ENCODE measurements around the gene TIMELESS. TPM values are rescaled to one million over a fixed set of nuclear protein-coding genes. Genes with fewer than 3 reads are reported as not detected.
"Not testable (repeated sequence)": the region's sequence is repeated elsewhere in the genome, so short reads cannot be mapped to it uniquely, and the experiment has no call there.

TIMELESS gene
- 1 to 10 TPM; 7.3 to 7.5 TPM for total RNA-seq
- 1 to 10 TPM; 3.2 to 5.1 TPM for polyA plus RNA-seq

GRCh38 chr12:56448860-56449621 lies at the start of gene TIMELESS:
TSS of gene TIMELESS (minus strand) at chr12:56449426. CDS start at chr12:56434170, 15,256 bp downstream.
- Histone ChIP-seq H3K27ac (ENCODE audit: low read depth, low read length) (peak within 1 kb of the TSS; percentile 75), H3K4me1 (ENCODE audit: insufficient read depth, low read length) (peaks cover 7% of the 10 kb centered on the region), H3K27me3 (ENCODE audit: insufficient read depth, low read length) (no peaks in the 10 kb centered on the region), H3K9me3 (ENCODE audit: control insufficient read depth in 1 of 2, low read length in 2 of 2) (no peaks in the 10 kb centered on the region), H3K36me3 (ENCODE audit: insufficient read depth, low read length) (no peaks in the 10 kb centered on the region), H3K4me3 (ENCODE audit: low read length in 2 of 2) (peak within 1 kb of the TSS; percentile 96)
- intact Hi-C loops (cut with micrococcal nuclease), result loop anchor here (1.0 kb wide), 6 partner anchors 15 to 133 kb away; partner anchors contain the start of genes IL23A, SPRYD4 and STAT2
- Mint-ChIP-seq H3K27ac (peak within 1 kb of the TSS; percentile 75 to 98 (median 97)), H3K4me1 (peaks cover 11 to 28% (median 16%) of the 10 kb centered on the region in 4 donors), H3K9me3 (peaks cover 0 to 3% (median 0%) of the 10 kb centered on the region in 8 donors), H3K27me3 (no peaks in the 10 kb centered on the region), H3K4me3 (peak within 1 kb of the TSS; percentile 90 to 95 (median 94)), H3K36me3 (no peaks in the 10 kb centered on the region)
- POLR2A ChIA-PET (ENCODE audit: partially characterized antibody), result interaction anchor here (0.6 to 2.9 kb wide), 29 partner anchors 9 to 781 kb away, joined by 3 to 31 read pairs (median 4); partner anchors contain the start of genes ANKRD52, CNPY2, COQ10A and CS
- DNase-seq, result peak; percentile 85 to 90 (median 86)
- CTCF ChIA-PET (ENCODE audit: partially characterized antibody), result interaction anchor here (0.6 to 3.8 kb wide), 10 partner anchors 10 to 331 kb away, joined by 3 to 34 read pairs (median 4); partner anchors contain the start of genes ANKRD52, STAT2 and ZC3H10

GRCh38 chr12:56498126-56498902 lies 49.1 kb upstream of the TIMELESS start:
- peak overlapping the region in 1 of 7 donors; percentile 0 for H3K27ac Mint-ChIP-seq
- H3K9me3 Mint-ChIP-seq; H3K4me1 Mint-ChIP-seq; H3K27me3 Mint-ChIP-seq; DNase-seq; H3K27me3 ChIP-seq (ENCODE audit: insufficient read depth, low read length); H3K27ac ChIP-seq (ENCODE audit: low read depth, low read length); H3K4me3 ChIP-seq (ENCODE audit: low read length in 2 of 2); H3K4me3 Mint-ChIP-seq; H3K36me3 ChIP-seq (ENCODE audit: insufficient read depth, low read length); H3K9me3 ChIP-seq (ENCODE audit: control insufficient read depth in 1 of 2, low read length in 2 of 2); CTCF ChIA-PET (ENCODE audit: partially characterized antibody); POLR2A ChIA-PET (ENCODE audit: partially characterized antibody); intact Hi-C loops (cut with micrococcal nuclease); H3K36me3 Mint-ChIP-seq; H3K4me1 ChIP-seq (ENCODE audit: insufficient read depth, low read length): not testable (repeated sequence)

- H3K27me3 Mint-ChIP-seq; H3K36me3 ChIP-seq (ENCODE audit: insufficient read depth, low read length); intact Hi-C loops (cut with micrococcal nuclease); H3K36me3 Mint-ChIP-seq; H3K9me3 ChIP-seq (ENCODE audit: control insufficient read depth in 1 of 2, low read length in 2 of 2); POLR2A ChIA-PET (ENCODE audit: partially characterized antibody); H3K4me1 Mint-ChIP-seq; H3K4me1 ChIP-seq (ENCODE audit: insufficient read depth, low read length); H3K4me3 ChIP-seq (ENCODE audit: low read length in 2 of 2); H3K27me3 ChIP-seq (ENCODE audit: insufficient read depth, low read length); H3K27ac ChIP-seq (ENCODE audit: low read depth, low read length); H3K9me3 Mint-ChIP-seq: not testable (repeated sequence)
- Mint-ChIP-seq H3K4me3 (peak overlapping the region in 7 of 8 donors; percentile 32 to 79 (median 65)), H3K27ac (peak overlapping the region in 2 of 7 donors; percentile 46 to 51)
- CTCF ChIA-PET (ENCODE audit: partially characterized antibody), result interaction anchor here (1.0 to 2.0 kb wide), 6 partner anchors 11 to 374 kb away, joined by 3 to 7 read pairs (median 4); no protein-coding TSS in a partner anchor
- DNase-seq, result peak; percentile 34 to 60 (median 54)
Measured at GRCh38 chr12:56496704-56497103, 47.5 kb upstream of the TIMELESS start.

GRCh38 chr12:56494481-56494880 lies 45.3 kb upstream of the TIMELESS start:
- H3K4me1 ChIP-seq (ENCODE audit: insufficient read depth, low read length); H3K27me3 ChIP-seq (ENCODE audit: insufficient read depth, low read length); H3K4me3 ChIP-seq (ENCODE audit: low read length in 2 of 2); H3K36me3 ChIP-seq (ENCODE audit: insufficient read depth, low read length); H3K4me3 Mint-ChIP-seq; H3K4me1 Mint-ChIP-seq; H3K27ac ChIP-seq (ENCODE audit: low read depth, low read length); DNase-seq; H3K27ac Mint-ChIP-seq; H3K9me3 Mint-ChIP-seq; H3K36me3 Mint-ChIP-seq; CTCF ChIA-PET (ENCODE audit: partially characterized antibody); POLR2A ChIA-PET (ENCODE audit: partially characterized antibody); H3K9me3 ChIP-seq (ENCODE audit: control insufficient read depth in 1 of 2, low read length in 2 of 2); intact Hi-C loops (cut with micrococcal nuclease): not testable (repeated sequence)
- peaks cover 8 to 14% of the 10 kb centered on the region in 2 donors for H3K27me3 Mint-ChIP-seq

GRCh38 chr12:56494106-56494415 lies 44.8 kb upstream of the TIMELESS start:
- H3K4me1 ChIP-seq (ENCODE audit: insufficient read depth, low read length); H3K36me3 ChIP-seq (ENCODE audit: insufficient read depth, low read length); H3K4me3 Mint-ChIP-seq; H3K4me1 Mint-ChIP-seq; POLR2A ChIA-PET (ENCODE audit: partially characterized antibody); H3K9me3 Mint-ChIP-seq; H3K4me3 ChIP-seq (ENCODE audit: low read length in 2 of 2); H3K36me3 Mint-ChIP-seq; H3K9me3 ChIP-seq (ENCODE audit: control insufficient read depth in 1 of 2, low read length in 2 of 2); DNase-seq; H3K27ac ChIP-seq (ENCODE audit: low read depth, low read length); intact Hi-C loops (cut with micrococcal nuclease); CTCF ChIA-PET (ENCODE audit: partially characterized antibody); H3K27ac Mint-ChIP-seq; H3K27me3 ChIP-seq (ENCODE audit: insufficient read depth, low read length): not testable (repeated sequence)
- H3K27me3 Mint-ChIP-seq, result peaks cover 8 to 14% of the 10 kb centered on the region in 2 donors

- H3K4me1 Mint-ChIP-seq; H3K27me3 ChIP-seq (ENCODE audit: insufficient read depth, low read length); POLR2A ChIA-PET (ENCODE audit: partially characterized antibody); H3K36me3 ChIP-seq (ENCODE audit: insufficient read depth, low read length); H3K4me1 ChIP-seq (ENCODE audit: insufficient read depth, low read length); H3K36me3 Mint-ChIP-seq; H3K9me3 ChIP-seq (ENCODE audit: control insufficient read depth in 1 of 2, low read length in 2 of 2); H3K9me3 Mint-ChIP-seq; H3K4me3 Mint-ChIP-seq; intact Hi-C loops (cut with micrococcal nuclease); DNase-seq; H3K27ac ChIP-seq (ENCODE audit: low read depth, low read length); H3K4me3 ChIP-seq (ENCODE audit: low read length in 2 of 2); H3K27ac Mint-ChIP-seq; CTCF ChIA-PET (ENCODE audit: partially characterized antibody): not testable (repeated sequence)
- peaks cover 8 to 14% of the 10 kb centered on the region in 2 donors for H3K27me3 Mint-ChIP-seq
Measured at GRCh38 chr12:56493409-56494105, 44.3 kb upstream of the TIMELESS start.

GRCh38 chr12:56490360-56490759 lies 41.1 kb upstream of the TIMELESS start:
- H3K9me3 ChIP-seq (ENCODE audit: control insufficient read depth in 1 of 2, low read length in 2 of 2), result no peaks in the 10 kb centered on the region
- H3K36me3 ChIP-seq (ENCODE audit: insufficient read depth, low read length), result no peaks in the 10 kb centered on the region
- POLR2A ChIA-PET (ENCODE audit: partially characterized antibody), result interaction anchor here (1.4 kb wide), 1 partner anchor 21 kb away, joined by 3 read pairs; no protein-coding TSS in a partner anchor
- no peak overlapping the region for H3K4me3 ChIP-seq (ENCODE audit: low read length in 2 of 2)
- intact Hi-C loops (cut with micrococcal nuclease), result no loop called here
- no peak overlapping the region for H3K27ac ChIP-seq (ENCODE audit: low read depth, low read length)
- Mint-ChIP-seq H3K27me3 (peaks cover 10 to 14% of the 10 kb centered on the region in 2 donors), H3K9me3 (no peaks in the 10 kb centered on the region), H3K27ac (no peak overlapping the region), H3K36me3 (peaks cover 0 to 2% of the 10 kb centered on the region in 2 donors), H3K4me3 (no peak overlapping the region), H3K4me1 (peaks cover 11 to 21% (median 15%) of the 10 kb centered on the region in 4 donors)
- H3K27me3 ChIP-seq (ENCODE audit: insufficient read depth, low read length), result no peaks in the 10 kb centered on the region
- DNase-seq, result no peak
- CTCF ChIA-PET (ENCODE audit: partially characterized antibody), result interaction anchor here (0.7 to 2.2 kb wide), 2 partner anchors 27 to 301 kb away, joined by 3 to 5 read pairs; partner anchors contain the start of gene SMARCC2
- H3K4me1 ChIP-seq (ENCODE audit: insufficient read depth, low read length), result peaks cover 14% of the 10 kb centered on the region

Data from CD4-positive, alpha-beta memory T cell (primary cell).